HG02588 (cell line): ENCODE data around the gene LRRC15.

ENCODE experiments used
- ATAC-seq: cut with Tn5 transposase; IDR thresholded peaks from one replicate; pipeline ENCODE4 v1.9.1; 2021; ENCODE audit warnings: mild to moderate bottlenecking, moderate library complexity; ENCODE audit not compliant: unreplicated experiment

LRRC15 gene

GRCh38 chr3:194320744-194321243, 48.7 kb downstream of the LRRC15 start:
- no peak for ATAC-seq

- ATAC-seq, result no peak
Measured at GRCh38 chr3:194320100-194320499, 49.4 kb downstream of the LRRC15 start.

GRCh38 chr3:194318511-194319161, 50.9 kb downstream of the LRRC15 start:
- no peak for ATAC-seq

- no peak for ATAC-seq
Measured at GRCh38 chr3:194316918-194317317, 52.6 kb downstream of the LRRC15 start.

- ATAC-seq, result peak; percentile 26
Measured at GRCh38 chr3:194315965-194316361, 53.6 kb downstream of the LRRC15 start.

- ATAC-seq, result peak; percentile 92
Measured at GRCh38 chr3:194315088-194315964, 54.2 kb downstream of the LRRC15 start.

GRCh38 chr3:194314388-194315068, 55.0 kb downstream of the LRRC15 start:
- no peak for ATAC-seq

- no peak for ATAC-seq
Measured at GRCh38 chr3:194313560-194314387, 55.8 kb downstream of the LRRC15 start.

- ATAC-seq, result no peak
Measured at GRCh38 chr3:194312743-194313281, 56.7 kb downstream of the LRRC15 start.

GRCh38 chr3:194312186-194312742, 57.3 kb downstream of the LRRC15 start:
- ATAC-seq, result no peak

GRCh38 chr3:194311000-194311399, 58.5 kb downstream of the LRRC15 start:
- no peak for ATAC-seq

- ATAC-seq, result no peak
Measured at GRCh38 chr3:194310060-194310835, 59.3 kb downstream of the LRRC15 start.

- no peak for ATAC-seq
Measured at GRCh38 chr3:194308601-194309449, 60.7 kb downstream of the LRRC15 start.

GRCh38 chr3:194307849-194308248, 61.7 kb downstream of the LRRC15 start:
- ATAC-seq, result no peak

- peak; percentile 50 for ATAC-seq
Measured at GRCh38 chr3:194306771-194307640, 62.5 kb downstream of the LRRC15 start.

GRCh38 chr3:194306109-194306686, 63.3 kb downstream of the LRRC15 start:
- peak; percentile 39 for ATAC-seq
